Mucosa of descending colon (tissue), 3 donors: ENCODE results near the gene MYO1G. TPM values are rescaled to one million over a fixed set of nuclear protein-coding genes. Genes with fewer than 3 reads are reported as not detected.

Experiments used
- ATAC-seq: fragments of 200-7000 bp; cut with Tn5 transposase; one replicate; pipeline ENCODE4 v1.9.1; 2020; ENCODE audit warnings: mild to moderate bottlenecking, moderate library complexity
- DNase-seq, 3 donors: peaks; one replicate each; pipeline ENCODE4 v3.0.0-alpha.2; 2020
- H3K36me3 ChIP-seq: fragments of 200-600 bp; one replicate; pipeline ENCODE4 v1.8.0; 2021; ENCODE audit warnings: low read depth, mild to moderate bottlenecking
- H3K4me1 ChIP-seq: fragments of 200-600 bp; one replicate; pipeline ENCODE4 v1.8.0; 2021; ENCODE audit warnings: low read depth, mild to moderate bottlenecking
- H3K4me3 ChIP-seq: fragments of 200-600 bp; one replicate; pipeline ENCODE4 v1.8.0; 2021; ENCODE audit warnings: mild to moderate bottlenecking
- H3K9me3 ChIP-seq: fragments of 200-600 bp; one replicate; pipeline ENCODE4 v1.8.0; 2021; ENCODE audit warnings: mild to moderate bottlenecking
- CTCF ChIP-seq: fragments of 200-600 bp; IDR thresholded peaks from one replicate; pipeline ENCODE4 v1.8.0; 2022; ENCODE audit warnings: antibody characterized with exemption, mild to moderate bottlenecking
- intact Hi-C, 2 donors: fragments of 100-400 bp; cut with DNase I in 1 of 2; cut with micrococcal nuclease in 1 of 2; formaldehyde crosslinking; loops; one replicate each; pipeline versions ENCODE4 v1.11.0 to v1.11.1; 2022; cut with DNase I, micrococcal nuclease
- total RNA-seq, 3 donors: library from RNA; stranded (reverse); fragmentation: NEBNext Ultra II Directional in 2 of 3; extraction: Animal tissue kit (Norgen Biotek cat#: 25700) in 2 of 3; gene quantifications; one replicate each; pipeline versions ENCODE4 v1.2.1 to v1.2.4, GENCODE V29; 2021 to 2023
- donor health status: DM: no; HTN: no; CAD: no; lungs with moderate emphysema.
- donor health status: DM: no; HTN: no; CAD: no.
- donor health status: DM: no; HTN: yes; CAD: no.

MYO1G gene
- total RNA-seq, 3 donors from 2014 or later, result 3.8 to 6.9 (median 3.9) TPM

- ATAC-seq (no peak), DNase-seq (no peak)
- H3K36me3 ChIP-seq, result no peaks in the 10 kb centered on the region
- H3K4me3 ChIP-seq, result no peak overlapping the region
- no peaks in the 10 kb centered on the region for H3K9me3 ChIP-seq
- H3K4me1 ChIP-seq, result peaks cover 12% of the 10 kb centered on the region
- no peak for TF ChIP-seq CTCF
- intact Hi-C loops, result no loop called here
Measured at GRCh38 chr7:44960011-44960580, 18.7 kb downstream of the MYO1G start.

GRCh38 chr7:44959433-44959951 lies 19.3 kb downstream of the MYO1G start:
- Histone ChIP-seq H3K9me3 (no peaks in the 10 kb centered on the region), H3K4me3 (no peak overlapping the region), H3K36me3 (no peaks in the 10 kb centered on the region), H3K4me1 (peaks cover 12% of the 10 kb centered on the region)
- DNase-seq (no peak), ATAC-seq (peak; percentile 15)
- intact Hi-C loops, result no loop called here
- no peak for TF ChIP-seq CTCF

GRCh38 chr7:44958645-44959344 lies 20.0 kb downstream of the MYO1G start:
- Histone ChIP-seq H3K36me3 (no peaks in the 10 kb centered on the region), H3K9me3 (no peaks in the 10 kb centered on the region), H3K4me1 (peaks cover 12% of the 10 kb centered on the region), H3K4me3 (no peak overlapping the region)
- ATAC-seq (no peak), DNase-seq (no peak)
- intact Hi-C loops, result no loop called here
- TF ChIP-seq CTCF, result no peak

- intact Hi-C loops, result no loop called here
- ATAC-seq (no peak), DNase-seq (no peak)
- Histone ChIP-seq H3K4me3 (no peak overlapping the region), H3K4me1 (no peaks in the 10 kb centered on the region), H3K9me3 (no peaks in the 10 kb centered on the region), H3K36me3 (no peaks in the 10 kb centered on the region)
- TF ChIP-seq CTCF, result no peak
Measured at GRCh38 chr7:44956157-44956766, 22.6 kb downstream of the MYO1G start.

- H3K4me3 ChIP-seq, result no peak overlapping the region
Measured at GRCh38 chr7:44955733-44956132, 23.1 kb downstream of the MYO1G start.

More at GRCh38 chr7:44955733-44956132, 23.1 kb downstream of the MYO1G start:
- H3K9me3 ChIP-seq, result no peaks in the 10 kb centered on the region
- DNase-seq (no peak), ATAC-seq (no peak)
- no peaks in the 10 kb centered on the region for H3K4me1 ChIP-seq
- intact Hi-C loops, result no loop called here
- no peaks in the 10 kb centered on the region for H3K36me3 ChIP-seq
- no peak for TF ChIP-seq CTCF
